ENCODE data around the gene MVB12B.

DNA sequence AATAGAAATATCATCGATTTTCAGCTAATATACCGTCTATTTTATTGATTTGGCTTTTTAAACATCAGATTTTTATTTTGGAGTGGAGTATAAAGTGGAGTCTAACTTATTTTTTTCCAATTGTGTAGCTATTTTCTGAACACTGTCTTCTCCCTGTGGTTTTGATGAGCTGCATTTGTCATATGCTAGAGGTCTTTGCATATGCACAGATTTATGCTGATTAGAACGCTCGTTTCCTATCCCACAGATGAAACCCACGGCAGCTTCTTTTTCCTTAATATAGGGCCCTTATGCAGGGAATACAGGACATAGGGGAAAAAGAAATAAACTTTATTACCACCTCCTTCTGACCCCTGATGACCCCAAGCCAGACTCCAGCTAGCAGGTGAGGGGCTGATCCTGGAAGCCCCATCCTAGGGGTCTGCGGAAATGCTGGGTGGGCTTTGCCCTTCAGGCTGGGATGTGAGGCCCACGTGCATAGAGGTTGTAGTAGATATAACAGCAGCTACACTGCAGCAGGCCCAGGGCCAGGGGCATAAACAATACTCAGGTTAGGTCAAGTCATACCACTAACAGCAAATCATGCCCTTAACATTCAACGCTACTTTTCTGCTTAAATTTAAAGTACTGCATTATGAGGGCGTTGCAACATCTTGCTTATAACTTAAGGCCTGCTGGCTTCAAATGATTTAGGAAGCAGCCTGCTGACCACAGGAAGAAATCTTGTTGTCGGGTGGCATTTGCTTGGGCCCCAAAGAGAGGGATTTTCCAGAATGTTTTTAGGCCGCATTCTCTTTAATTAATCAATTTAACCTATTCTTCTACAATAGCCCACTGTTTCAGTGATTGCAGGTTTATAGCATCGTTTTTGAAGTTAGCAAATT, 28.5 kb downstream of the MVB12B start:
- TF ChIP-seq, protein P1, sequence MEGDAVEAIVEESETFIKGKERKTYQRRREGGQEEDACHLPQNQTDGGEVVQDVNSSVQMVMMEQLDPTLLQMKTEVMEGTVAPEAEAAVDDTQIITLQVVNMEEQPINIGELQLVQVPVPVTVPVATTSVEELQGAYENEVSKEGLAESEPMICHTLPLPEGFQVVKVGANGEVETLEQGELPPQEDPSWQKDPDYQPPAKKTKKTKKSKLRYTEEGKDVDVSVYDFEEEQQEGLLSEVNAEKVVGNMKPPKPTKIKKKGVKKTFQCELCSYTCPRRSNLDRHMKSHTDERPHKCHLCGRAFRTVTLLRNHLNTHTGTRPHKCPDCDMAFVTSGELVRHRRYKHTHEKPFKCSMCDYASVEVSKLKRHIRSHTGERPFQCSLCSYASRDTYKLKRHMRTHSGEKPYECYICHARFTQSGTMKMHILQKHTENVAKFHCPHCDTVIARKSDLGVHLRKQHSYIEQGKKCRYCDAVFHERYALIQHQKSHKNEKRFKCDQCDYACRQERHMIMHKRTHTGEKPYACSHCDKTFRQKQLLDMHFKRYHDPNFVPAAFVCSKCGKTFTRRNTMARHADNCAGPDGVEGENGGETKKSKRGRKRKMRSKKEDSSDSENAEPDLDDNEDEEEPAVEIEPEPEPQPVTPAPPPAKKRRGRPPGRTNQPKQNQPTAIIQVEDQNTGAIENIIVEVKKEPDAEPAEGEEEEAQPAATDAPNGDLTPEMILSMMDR (IDR thresholded peaks at IDR 0.05) = no peak
- TF ChIP-seq POLR2A (IDR thresholded peaks at IDR 0.05) = no peak
